IMR-90 (cell line): Measurements from ENCODE around the gene ACAT2. TPM values are rescaled to one million over a fixed set of nuclear protein-coding genes. Genes with fewer than 3 reads are reported as not detected.

Experiments
- ATAC-seq: fragments of 200-7000 bp; cut with Tn5 transposase; 2 replicates; pipeline ENCODE4 v1.9.1; 2020; ENCODE audit warnings: low read depth, mild to moderate bottlenecking, moderate library complexity
- BruUV-seq: library from RNA; stranded (reverse); fragments of 400-500 nt; replicated peaks from 2 replicates; lab custom pipeline; 2021; lab: Mats Ljungman, UMichigan
- CTCF ChIA-PET: fragments of 300-600 bp; formaldehyde crosslinking; extraction: SDS; loops from one replicate; lab custom pipeline; 2021; ENCODE audit warnings: antibody characterized with exemption; lab: Yijun Ruan, JAX
- POLR2A ChIA-PET: fragments of 300-600 bp; sonication (Branson Sonifier 250); formaldehyde crosslinking; loops from one replicate; lab custom pipeline; 2022; ENCODE audit warnings: antibody characterized with exemption; ENCODE audit not compliant: unreplicated experiment; lab: Charles Lee
- DNase-seq: peaks from one replicate; pipeline ENCODE4 v3.0.0; 2013
- H2AFZ ChIP-seq: replicated peaks from 2 replicates; pipeline ENCODE3; 2013; ENCODE audit warnings: low read length, mild to moderate bottlenecking; ENCODE audit not compliant: poor library complexity
- H2AK5ac ChIP-seq: 2 replicates; pipeline ENCODE4 v1.6.1; 2013; ENCODE audit warnings: low read depth, low read length, inconsistent platforms
- H2AK9ac ChIP-seq: replicated peaks from 2 replicates; pipeline ENCODE3; 2013; ENCODE audit warnings: mild to moderate bottlenecking, low read depth, low read length, moderate library complexity; ENCODE audit not compliant: poor library complexity
- H2BK120ac ChIP-seq: 2 replicates; pipeline ENCODE4 v1.6.1; 2013; ENCODE audit warnings: low read depth, low read length, inconsistent platforms
- H2BK15ac ChIP-seq: 3 replicates; pipeline ENCODE4 v1.6.1; 2013; ENCODE audit warnings: low read depth, low read length, inconsistent platforms
- H2BK20ac ChIP-seq: 2 replicates; pipeline ENCODE4 v1.6.1; 2013; ENCODE audit warnings: low read depth, mild to moderate bottlenecking, inconsistent platforms, low read length, moderate library complexity
- H2BK5ac ChIP-seq: 2 replicates; pipeline ENCODE4 v1.6.1; 2013; ENCODE audit warnings: mild to moderate bottlenecking, low read depth, low read length, inconsistent platforms; ENCODE audit not compliant: poor library complexity, severe bottlenecking
- H3K14ac ChIP-seq: replicated peaks from 2 replicates; pipeline ENCODE4 v1.6.1; 2013; ENCODE audit warnings: low read depth, low read length, inconsistent platforms
- H3K18ac ChIP-seq: 2 replicates; pipeline ENCODE4 v1.6.1; 2013; ENCODE audit warnings: low read depth, low read length, control low read depth
- H3K23ac ChIP-seq: 2 replicates; pipeline ENCODE4 v1.6.1; 2013; ENCODE audit warnings: low read depth, low read length, inconsistent platforms
- H3K27ac ChIP-seq: 2 replicates; pipeline ENCODE4 v1.5.1; 2013; ENCODE audit warnings: mild to moderate bottlenecking, control low read depth, low read length; ENCODE audit not compliant: insufficient read depth
- H3K27me3 ChIP-seq: 2 replicates; pipeline ENCODE4 v1.6.1; 2013; ENCODE audit warnings: low read length; ENCODE audit not compliant: control insufficient read depth, insufficient read depth
- H3K36me3 ChIP-seq: 2 replicates; pipeline ENCODE4 v1.6.1; 2013; ENCODE audit warnings: low read length, mixed read lengths; ENCODE audit not compliant: control insufficient read depth, insufficient read depth
- H3K4ac ChIP-seq: 2 replicates; pipeline ENCODE4 v1.6.1; 2013; ENCODE audit warnings: low read depth, low read length, inconsistent platforms
- H3K4me1 ChIP-seq: 2 replicates; pipeline ENCODE4 v1.6.1; 2013; ENCODE audit warnings: low read length, mixed read lengths; ENCODE audit not compliant: control insufficient read depth, insufficient read depth
- H3K4me2 ChIP-seq: 2 replicates; pipeline ENCODE4 v1.6.1; 2013; ENCODE audit warnings: low read depth, mild to moderate bottlenecking, control low read depth, low read length, moderate library complexity
- H3K4me3 ChIP-seq: 2 replicates; pipeline ENCODE4 v1.5.1; 2013; ENCODE audit warnings: low read depth, mild to moderate bottlenecking, control low read depth, low read length, moderate library complexity; ENCODE audit not compliant: insufficient read depth
- H3K56ac ChIP-seq: 2 replicates; pipeline ENCODE4 v1.6.1; 2013; ENCODE audit warnings: low read length, inconsistent platforms; ENCODE audit not compliant: insufficient read depth; ENCODE audit errors: extremely low read depth
- H3K79me1 ChIP-seq, 2 experiments: 2 replicates each; pipeline ENCODE4 v1.6.1; 2013; ENCODE audit warnings: low read length in 2 of 2, inconsistent platforms in 1 of 2, low read depth in 1 of 2
- H3K9ac ChIP-seq: 2 replicates; pipeline ENCODE4 v1.6.1; 2013; ENCODE audit warnings: low read depth, low read length, control low read depth
- H3K9me1 ChIP-seq: 2 replicates; pipeline ENCODE4 v1.6.1; 2013; ENCODE audit warnings: low read length, inconsistent platforms; ENCODE audit not compliant: insufficient read depth
- H3K9me3 ChIP-seq: 2 replicates; pipeline ENCODE4 v1.6.1; 2013; ENCODE audit warnings: low read length; ENCODE audit not compliant: control insufficient read depth, insufficient read depth
- H4K20me1 ChIP-seq: 2 replicates; pipeline ENCODE4 v1.6.1; 2013; ENCODE audit warnings: low read length, inconsistent platforms; ENCODE audit not compliant: insufficient read depth
- H4K5ac ChIP-seq: 2 replicates; pipeline ENCODE4 v1.6.1; 2013; ENCODE audit warnings: mild to moderate bottlenecking, low read depth, low read length, control low read depth
- H4K8ac ChIP-seq, 2 experiments: 2 replicates each; pipeline ENCODE4 v1.6.1; 2013; ENCODE audit warnings: low read depth in 2 of 2, low read length in 2 of 2, control low read depth in 1 of 2, inconsistent platforms in 1 of 2
- H4K91ac ChIP-seq: 2 replicates; pipeline ENCODE4 v1.6.1; 2013; ENCODE audit warnings: low read depth, low read length, inconsistent platforms; ENCODE audit not compliant: insufficient read depth
- CHD1 ChIP-seq: IDR thresholded peaks from 2 replicates; pipeline ENCODE4 v1.6.1; 2012; ENCODE audit warnings: low read depth, low read length, improper control_type of control experiment
- POLR2A ChIP-seq: IDR thresholded peaks from 2 replicates; pipeline ENCODE4 v1.6.1; 2012; ENCODE audit warnings: mild to moderate bottlenecking, low read depth, low read length
- RAD21 ChIP-seq: IDR thresholded peaks from 2 replicates; pipeline ENCODE4 v1.6.1; 2012; ENCODE audit warnings: low read length, improper control_type of control experiment
- RCOR1 ChIP-seq: IDR thresholded peaks from 2 replicates; pipeline ENCODE4 v1.6.1; 2012; ENCODE audit warnings: mild to moderate bottlenecking, low read length, improper control_type of control experiment; ENCODE audit not compliant: insufficient replicate concordance
- RFX5 ChIP-seq: IDR thresholded peaks from 2 replicates; pipeline ENCODE4 v1.8.0; 2012; ENCODE audit warnings: low read depth, mild to moderate bottlenecking, low read length, moderate library complexity
- WGBS, 2 experiments: methylation state at CpG; one replicate each; pipeline versions ENCODE4 v1.1.5 to v1.1.7; 2013; ENCODE audit warnings: missing lambda C conversion rate in 2 of 2; ENCODE audit not compliant: insufficient read length in 1 of 2; ENCODE audit errors: extremely low coverage in 2 of 2; 5-methylcytosine and 5-hydroxymethylcytosine counted together
- dilution Hi-C: fragments of 300-500 bp; cut with HindIII; formaldehyde crosslinking; loops from one replicate; pipeline ENCODE4 v1.14.3; 2018; ENCODE audit warnings: low sequenced_read_pairs; ENCODE audit not compliant: unreplicated experiment
- in situ Hi-C: fragments of 300-500 bp; cut with MboI; formaldehyde crosslinking; loops from 3 replicates; pipeline ENCODE4 v1.14.3; 2019; ENCODE audit warnings: low sequenced_read_pairs, inconsistent platforms, mixed read lengths
- intact Hi-C: fragments of 100-400 bp; cut with micrococcal nuclease; formaldehyde crosslinking; loops from 2 replicates; pipeline ENCODE4 v1.10.0; 2022
- polyA plus RNA-seq, 3 experiments: library from polyadenylated mRNA; depleted of rRNA; stranded (reverse); fragments of >200 nt; gene quantifications; 2 replicates each; pipeline ENCODE4 v1.2.3, GENCODE V29; 2012; ENCODE audit warnings: low replicate concordance in 1 of 3
- total RNA-seq: library from RNA; depleted of rRNA; stranded (reverse); fragments of >200 nt; gene quantifications from 2 replicates; pipeline ENCODE4 v1.2.3, GENCODE V29; 2012
- TF ChIP-seq, protein P1 (sequence below): fragments of 150-350 bp; IDR thresholded peaks from 2 replicates; pipeline ENCODE4 v1.6.1; 2017; ENCODE audit warnings: mild to moderate bottlenecking, antibody characterized with exemption, low read length, low read depth

Gene ACAT2
- total and polyA plus RNA-seq, 2 of the 4 experiments (the other 2 are of a cell fraction) = 30.5 to 45.2 TPM

DNA sequence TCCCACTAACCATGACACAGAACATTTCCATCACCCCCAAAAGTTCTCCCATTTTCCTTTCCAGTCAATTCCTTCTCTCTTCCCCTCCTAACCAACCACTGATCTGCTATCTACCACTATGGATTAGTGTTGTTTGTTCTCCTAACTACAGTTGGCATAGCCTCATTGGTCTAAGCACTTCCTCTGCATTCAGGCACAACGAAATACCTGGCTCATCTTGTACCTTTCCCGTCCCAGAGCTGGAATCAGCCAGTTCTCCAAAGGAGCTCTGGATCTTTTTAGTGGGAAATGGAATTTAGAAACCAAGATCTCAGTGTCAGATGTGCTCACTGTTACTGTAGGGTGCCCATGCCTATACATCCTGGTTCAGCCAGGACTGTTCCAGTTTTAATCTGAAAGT lies 38.6 kb upstream of the ACAT2 start:
- intact Hi-C loops = no loop called here
- Histone ChIP-seq H3K4me2 (no peak overlapping the region), H2AK5ac (no peak overlapping the region; the same call in 1 of the 2 replicates), H2BK20ac (no peak overlapping the region), H2BK5ac (no peak overlapping the region), H3K9me3 (no peaks in the 10 kb centered on the region), H3K27me3 (no peaks in the 10 kb centered on the region), H3K23ac (no peak overlapping the region), H4K91ac (no peak overlapping the region), H3K79me1 (peaks cover 29 to 62% of the 10 kb centered on the region in 2 experiments), H3K4me3 (no peak overlapping the region), H2AK9ac (no peak overlapping the region), H4K8ac (no peak overlapping the region), H3K9ac (no peak overlapping the region), H3K4me1 (peaks cover 2% of the 10 kb centered on the region; the same call in 1 of the 2 replicates), H3K9me1 (no peaks in the 10 kb centered on the region), H4K20me1 (peaks cover 8% of the 10 kb centered on the region; the same call in 1 of the 2 replicates), H2AFZ (no peak overlapping the region), H3K18ac (no peak overlapping the region), H4K5ac (no peak overlapping the region), H2BK15ac (no peak overlapping the region), H2BK120ac (no peak overlapping the region), H3K4ac (no peak overlapping the region), H3K56ac (no peak overlapping the region), H3K36me3 (peaks cover 1% of the 10 kb centered on the region; the same call in 1 of the 2 replicates), H3K27ac (no peak overlapping the region), H3K14ac (no peak overlapping the region)
- ATAC-seq (no peak), DNase-seq (no peak)
- BruUV-seq = no TSS peak
- TF ChIP-seq RFX5 (no peak), RAD21 (no peak), POLR2A (no peak), CHD1 (no peak), RCOR1 (no peak)
- TF ChIP-seq, protein P1, sequence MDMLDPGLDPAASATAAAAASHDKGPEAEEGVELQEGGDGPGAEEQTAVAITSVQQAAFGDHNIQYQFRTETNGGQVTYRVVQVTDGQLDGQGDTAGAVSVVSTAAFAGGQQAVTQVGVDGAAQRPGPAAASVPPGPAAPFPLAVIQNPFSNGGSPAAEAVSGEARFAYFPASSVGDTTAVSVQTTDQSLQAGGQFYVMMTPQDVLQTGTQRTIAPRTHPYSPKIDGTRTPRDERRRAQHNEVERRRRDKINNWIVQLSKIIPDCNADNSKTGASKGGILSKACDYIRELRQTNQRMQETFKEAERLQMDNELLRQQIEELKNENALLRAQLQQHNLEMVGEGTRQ = no peak
- ChIA-PET CTCF (no interaction called here), POLR2A (no interaction called here)
- in situ Hi-C loops = loop anchor here (25.0 kb wide), 1 partner anchor 1086 kb away; the partner anchor contains the start of gene DYNLT1
- no CpG with 5 or more reads among the region's 2 CpGs for WGBS, 2 experiments
- dilution Hi-C loops = no loop called here
